Karpas-422 (cell line): Measurements from ENCODE around the gene ACVR1C. TPM values are rescaled to one million over a fixed set of nuclear protein-coding genes. Genes with fewer than 3 reads are reported as not detected.

Source experiments
- DNase-seq: peaks from one replicate; pipeline ENCODE4 v3.0.0-alpha.2; 2015
- H2AFZ ChIP-seq: fragments of 200-600 bp; sonication (generic); 2 replicates; pipeline ENCODE4 v1.6.1; 2014; ENCODE audit warnings: antibody characterized with exemption, low read length, mixed read lengths
- H3K27ac ChIP-seq: fragments of 200-600 bp; sonication (generic); 2 replicates; pipeline ENCODE4 v1.5.1; 2014; ENCODE audit warnings: mild to moderate bottlenecking, low read length, moderate library complexity
- H3K27me3 ChIP-seq: fragments of 200-600 bp; sonication (generic); 2 replicates; pipeline ENCODE4 v1.6.1; 2014; ENCODE audit warnings: low read length, mixed read lengths
- H3K36me3 ChIP-seq: fragments of 200-600 bp; sonication (generic); 2 replicates; pipeline ENCODE4 v1.6.1; 2014; ENCODE audit warnings: low read length, mixed read lengths; ENCODE audit not compliant: insufficient read depth
- H3K4me1 ChIP-seq: fragments of 200-600 bp; sonication (generic); 2 replicates; pipeline ENCODE4 v1.6.1; 2014; ENCODE audit warnings: mild to moderate bottlenecking, low read length, mixed read lengths
- H3K4me2 ChIP-seq: fragments of 200-600 bp; sonication (generic); 2 replicates; pipeline ENCODE4 v1.6.1; 2014; ENCODE audit warnings: low read length, low read depth, mild to moderate bottlenecking; ENCODE audit not compliant: poor library complexity, severe bottlenecking
- H3K4me3 ChIP-seq: fragments of 200-600 bp; sonication (generic); 2 replicates; pipeline ENCODE4 v1.5.1; 2014; ENCODE audit warnings: mild to moderate bottlenecking, antibody characterized with exemption, low read length, mixed read lengths
- H3K79me2 ChIP-seq: fragments of 200-600 bp; sonication (generic); 2 replicates; pipeline ENCODE4 v1.6.1; 2014; ENCODE audit warnings: mild to moderate bottlenecking, low read length, mixed read lengths
- H3K9ac ChIP-seq: fragments of 200-600 bp; sonication (generic); 2 replicates; pipeline ENCODE4 v1.6.0; 2014; ENCODE audit warnings: low read length
- H3K9me2 ChIP-seq: fragments of 200-600 bp; sonication (generic), shearing (Covaris generic); replicated peaks from 2 replicates; pipeline ENCODE4 v1.6.0; 2014; ENCODE audit warnings: mild to moderate bottlenecking, low read length, moderate library complexity; ENCODE audit not compliant: insufficient read depth
- H3K9me3 ChIP-seq: fragments of 300-700, 200-600 bp; sonication (generic); 2 replicates; pipeline ENCODE4 v1.6.1; 2014; ENCODE audit warnings: low read length, mixed read lengths
- H4K20me1 ChIP-seq: fragments of 200-600 bp; sonication (generic); 2 replicates; pipeline ENCODE4 v1.6.1; 2014; ENCODE audit warnings: mild to moderate bottlenecking, antibody characterized with exemption, low read length, low read depth; ENCODE audit not compliant: insufficient read depth
- total RNA-seq: library from RNA; depleted of rRNA; stranded (reverse); fragments of >200 nt; shearing (Covaris generic); gene quantifications from 2 replicates; pipeline ENCODE4 v1.2.3, GENCODE V29; 2014; ENCODE audit warnings: low replicate concordance

Gene ACVR1C
- total RNA-seq, 1 experiment from 2014 or later = not detected

DNA sequence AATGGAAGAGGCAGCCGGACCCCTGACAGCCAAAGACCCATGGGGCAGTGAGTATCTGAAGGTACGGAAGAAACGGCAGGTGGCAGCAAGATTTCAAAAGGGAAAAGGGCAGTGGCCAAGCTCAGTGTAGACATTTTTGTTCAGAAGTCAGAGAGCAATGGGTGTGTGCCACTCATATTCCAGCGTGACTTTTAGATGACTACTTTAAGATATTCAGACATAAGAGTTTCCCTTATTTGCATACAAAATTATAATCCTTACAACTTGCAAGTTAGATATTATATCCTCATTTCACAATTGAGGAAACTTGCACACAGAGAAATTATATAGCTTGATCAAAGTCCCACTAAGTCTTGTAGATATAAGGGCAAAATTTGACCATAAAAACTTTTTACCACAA lies 124.0 kb downstream of the ACVR1C start:
- Histone ChIP-seq H3K36me3 (no peaks in the 10 kb centered on the region), H4K20me1 (no peaks in the 10 kb centered on the region), H2AFZ (no peak overlapping the region), H3K4me1 (no peaks in the 10 kb centered on the region), H3K79me2 (no peaks in the 10 kb centered on the region), H3K27me3 (no peaks in the 10 kb centered on the region), H3K27ac (no peak overlapping the region), H3K9me3 (no peaks in the 10 kb centered on the region), H3K4me2 (no peak overlapping the region), H3K9me2 (no peaks in the 10 kb centered on the region), H3K4me3 (no peak overlapping the region), H3K9ac (no peak overlapping the region)
- DNase-seq = no peak

DNA sequence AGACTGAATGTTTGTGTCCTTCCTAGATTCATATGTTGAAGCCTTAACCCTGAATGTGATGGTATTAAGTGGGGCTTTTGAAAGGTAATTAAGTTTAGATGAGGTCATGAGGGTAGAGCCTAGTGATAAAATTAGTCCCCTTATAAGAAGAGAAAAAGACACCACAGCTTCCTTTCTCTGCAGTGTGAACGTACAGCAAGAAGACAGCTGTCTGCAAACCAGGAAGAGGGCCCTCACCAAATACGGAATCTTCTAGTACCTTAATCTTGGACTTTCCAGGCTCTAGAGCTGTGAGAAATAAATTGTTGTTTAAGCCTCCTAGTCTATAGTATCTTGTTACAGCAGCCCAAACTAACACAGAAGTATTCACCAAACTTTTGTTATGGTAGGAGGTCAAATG lies 127.6 kb downstream of the ACVR1C start:
- Histone ChIP-seq H4K20me1 (no peaks in the 10 kb centered on the region), H3K4me3 (no peak overlapping the region), H3K36me3 (no peaks in the 10 kb centered on the region), H3K9me3 (no peaks in the 10 kb centered on the region), H3K27ac (no peak overlapping the region), H2AFZ (no peak overlapping the region), H3K9ac (no peak overlapping the region), H3K79me2 (no peaks in the 10 kb centered on the region), H3K4me2 (no peak overlapping the region), H3K4me1 (no peaks in the 10 kb centered on the region), H3K9me2 (no peaks in the 10 kb centered on the region), H3K27me3 (no peaks in the 10 kb centered on the region)
- no peak for DNase-seq

DNA sequence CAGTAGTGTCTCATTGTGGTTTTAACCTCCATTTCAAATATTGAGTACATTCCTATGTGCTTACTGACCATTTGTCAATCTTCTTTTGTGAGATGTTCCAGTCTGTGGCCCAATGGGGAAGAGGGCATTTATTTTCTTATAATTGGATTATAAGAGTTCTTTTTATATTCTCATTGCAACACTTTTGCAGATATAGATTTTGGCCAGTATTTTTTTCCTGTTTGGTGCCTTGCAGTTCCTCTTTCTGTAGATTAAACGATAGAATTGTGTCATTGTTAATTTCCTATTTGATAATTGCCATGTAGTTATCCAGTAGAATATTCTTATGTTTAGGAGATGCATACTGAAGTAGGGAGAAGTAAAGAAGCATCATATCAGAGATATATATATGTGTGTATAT lies 128.3 kb downstream of the ACVR1C start:
- no peaks in the 10 kb centered on the region for H3K9me2 ChIP-seq
- no peaks in the 10 kb centered on the region for H3K27me3 ChIP-seq
- no peaks in the 10 kb centered on the region for H3K36me3 ChIP-seq
- H3K27ac ChIP-seq = no peak overlapping the region
- H3K9ac ChIP-seq = no peak overlapping the region
- H3K4me3 ChIP-seq = no peak overlapping the region
- DNase-seq = no peak
- no peaks in the 10 kb centered on the region for H3K9me3 ChIP-seq
- H3K79me2 ChIP-seq = no peaks in the 10 kb centered on the region
- no peak overlapping the region for H2AFZ ChIP-seq
- no peaks in the 10 kb centered on the region for H4K20me1 ChIP-seq
- no peak overlapping the region for H3K4me2 ChIP-seq
- H3K4me1 ChIP-seq = no peaks in the 10 kb centered on the region

DNA sequence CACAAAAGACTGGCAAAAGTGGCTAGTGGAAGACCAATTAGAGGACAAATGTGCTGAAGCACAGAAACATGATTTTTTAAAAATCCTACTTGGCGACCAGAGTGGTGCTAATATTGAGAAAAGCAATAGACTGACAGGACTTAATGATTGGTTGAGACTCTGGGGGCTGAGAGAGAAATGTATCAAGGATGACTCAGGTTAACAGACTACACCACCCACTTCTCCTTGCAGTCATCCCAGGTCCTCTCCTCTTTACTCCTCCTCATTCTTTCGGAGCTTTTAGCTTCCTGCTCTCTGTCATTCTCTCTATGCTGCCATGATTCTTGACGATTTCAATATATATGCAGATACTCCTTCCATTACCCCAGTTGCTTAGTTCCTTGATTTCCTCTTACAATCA lies 130.2 kb downstream of the ACVR1C start:
- Histone ChIP-seq H2AFZ (no peak overlapping the region), H3K27ac (no peak overlapping the region)

DNA sequence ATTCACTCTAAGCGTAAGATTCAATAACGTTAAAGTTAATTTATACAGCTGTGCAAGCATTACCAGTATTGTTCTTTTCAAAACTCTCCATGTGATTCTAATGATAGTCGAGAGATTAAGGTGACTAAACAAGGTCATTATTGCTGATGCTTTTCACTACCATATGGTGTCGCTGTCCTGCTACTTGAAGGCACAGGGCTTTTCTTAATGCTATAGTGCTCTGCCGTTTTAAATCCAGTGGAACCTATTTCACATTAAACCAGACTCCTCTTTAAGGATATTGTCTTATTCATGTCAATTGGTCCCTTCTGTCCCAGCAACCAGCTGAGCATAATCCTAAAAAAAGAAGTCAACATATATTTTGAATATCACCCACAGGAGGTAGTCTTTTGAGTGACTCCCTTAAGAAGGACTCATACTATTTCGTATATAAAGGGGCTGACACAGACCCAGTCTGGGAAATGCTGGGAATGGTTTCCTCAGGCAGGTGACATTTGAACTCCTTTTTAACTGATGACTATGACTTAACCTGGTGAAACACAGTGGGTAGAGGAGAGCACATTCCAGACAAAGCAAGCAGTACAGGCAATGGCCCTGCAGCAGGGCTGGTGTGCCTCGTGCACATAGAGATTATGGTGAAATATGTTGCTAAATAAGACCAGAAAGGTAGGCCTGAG lies 130.9 kb downstream of the ACVR1C start:
- Histone ChIP-seq H3K79me2 (no peaks in the 10 kb centered on the region), H3K36me3 (no peaks in the 10 kb centered on the region), H3K4me3 (no peak overlapping the region), H3K9me2 (no peaks in the 10 kb centered on the region), H3K9me3 (no peaks in the 10 kb centered on the region), H3K27me3 (no peaks in the 10 kb centered on the region), H3K27ac (no peak overlapping the region), H3K4me1 (no peaks in the 10 kb centered on the region), H4K20me1 (no peaks in the 10 kb centered on the region), H3K9ac (no peak overlapping the region), H2AFZ (no peak overlapping the region), H3K4me2 (no peak overlapping the region)
- peak; percentile 85 for DNase-seq

More for the DNA sequence above, 130.2 kb downstream of the ACVR1C start:
- Histone ChIP-seq H3K4me1 (no peaks in the 10 kb centered on the region), H3K9ac (no peak overlapping the region), H3K9me3 (no peaks in the 10 kb centered on the region), H3K27me3 (no peaks in the 10 kb centered on the region), H3K4me3 (no peak overlapping the region), H3K9me2 (no peaks in the 10 kb centered on the region), H3K79me2 (no peaks in the 10 kb centered on the region), H3K36me3 (no peaks in the 10 kb centered on the region), H3K4me2 (no peak overlapping the region), H4K20me1 (no peaks in the 10 kb centered on the region)
- DNase-seq = no peak

DNA sequence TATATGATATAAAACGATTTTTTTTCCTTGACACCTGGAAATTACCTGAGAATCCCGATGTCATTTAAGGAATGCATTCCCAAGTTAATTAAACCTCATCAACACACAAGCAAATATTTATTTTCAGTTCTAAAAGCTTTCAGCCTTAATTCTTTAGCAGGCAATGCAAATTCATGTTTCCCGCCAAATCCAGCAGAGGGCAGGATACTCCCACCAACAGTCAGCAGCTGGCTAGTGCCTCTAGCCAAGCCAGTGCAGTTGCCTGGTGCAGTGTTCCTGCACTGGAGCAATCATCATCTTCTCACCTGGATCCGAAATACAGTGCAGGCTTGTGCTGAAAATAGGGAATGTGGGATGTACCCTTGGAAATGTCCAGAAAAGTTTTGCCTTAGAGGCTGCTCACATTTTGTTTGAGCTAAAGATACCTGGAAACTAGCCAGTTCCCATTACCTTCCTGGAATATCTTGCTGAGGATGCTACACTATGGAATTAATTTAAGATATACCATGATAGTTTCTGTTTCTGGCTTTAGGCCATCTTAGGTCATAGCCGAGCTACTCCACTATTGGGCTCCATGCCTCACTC lies 136.4 kb downstream of the ACVR1C start:
- no peaks in the 10 kb centered on the region for H3K9me3 ChIP-seq
- no peak overlapping the region for H3K4me2 ChIP-seq
- no peaks in the 10 kb centered on the region for H3K27me3 ChIP-seq
- DNase-seq = peak; percentile 84
- H3K4me3 ChIP-seq = no peak overlapping the region
- no peaks in the 10 kb centered on the region for H4K20me1 ChIP-seq
- H3K79me2 ChIP-seq = no peaks in the 10 kb centered on the region
- no peak overlapping the region for H3K27ac ChIP-seq
- H3K9me2 ChIP-seq = no peaks in the 10 kb centered on the region
- no peak overlapping the region for H2AFZ ChIP-seq
- H3K4me1 ChIP-seq = no peaks in the 10 kb centered on the region
- no peak overlapping the region for H3K9ac ChIP-seq
- no peaks in the 10 kb centered on the region for H3K36me3 ChIP-seq

DNA sequence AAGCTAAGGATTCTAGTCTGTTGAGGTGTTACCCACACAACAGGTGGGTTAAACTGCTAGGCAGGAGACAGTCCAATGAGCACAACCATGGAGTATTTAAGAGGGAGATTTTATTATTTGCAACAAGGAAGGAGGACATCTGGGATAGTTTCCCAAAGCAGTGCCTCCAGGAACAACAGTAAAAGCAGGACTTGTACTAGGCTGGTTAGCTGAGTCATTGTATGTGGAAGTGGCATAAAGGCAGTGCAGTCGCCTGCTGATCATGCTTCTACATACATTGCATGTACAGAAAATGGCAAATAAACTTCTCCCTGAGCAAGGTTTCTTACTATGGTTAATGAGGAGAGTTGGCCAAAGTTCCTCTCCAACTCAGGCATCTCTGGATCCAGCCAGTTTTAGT lies 138.7 kb downstream of the ACVR1C start:
- Histone ChIP-seq H3K9me2 (no peaks in the 10 kb centered on the region), H3K4me3 (no peak overlapping the region), H3K27me3 (no peaks in the 10 kb centered on the region), H3K4me1 (peaks cover 9% of the 10 kb centered on the region), H3K36me3 (no peaks in the 10 kb centered on the region), H3K27ac (no peak overlapping the region), H2AFZ (no peak overlapping the region), H3K4me2 (no peak overlapping the region), H4K20me1 (no peaks in the 10 kb centered on the region), H3K9me3 (no peaks in the 10 kb centered on the region), H3K79me2 (no peaks in the 10 kb centered on the region), H3K9ac (no peak overlapping the region)
- DNase-seq = no peak

DNA sequence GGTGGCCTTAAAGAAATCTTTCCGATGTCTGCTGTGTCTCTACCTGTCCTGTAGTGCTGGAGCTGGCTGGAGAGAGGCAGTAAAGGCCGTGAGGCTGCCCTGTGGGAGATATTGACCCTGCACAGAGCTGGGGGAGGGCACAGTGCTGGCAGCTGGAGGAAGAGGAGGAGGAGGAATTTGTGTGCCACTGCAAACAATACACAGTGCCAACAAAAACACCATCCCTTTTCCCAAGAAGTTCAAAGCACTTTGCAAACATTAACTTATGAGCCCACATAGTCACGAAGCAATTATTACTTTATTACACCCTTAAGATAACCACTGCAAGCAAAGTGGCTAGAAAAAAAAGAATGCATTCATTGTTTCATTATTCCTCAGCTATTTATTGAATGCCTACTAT lies 139.8 kb downstream of the ACVR1C start:
- no peak overlapping the region for H2AFZ ChIP-seq

More for the DNA sequence above, 139.8 kb downstream of the ACVR1C start:
- Histone ChIP-seq H3K27ac (no peak overlapping the region), H3K9ac (no peak overlapping the region), H3K4me1 (peaks cover 9% of the 10 kb centered on the region), H3K9me2 (no peaks in the 10 kb centered on the region), H3K36me3 (no peaks in the 10 kb centered on the region), H4K20me1 (no peaks in the 10 kb centered on the region), H3K4me3 (no peak overlapping the region), H3K4me2 (no peak overlapping the region), H3K79me2 (no peaks in the 10 kb centered on the region), H3K9me3 (no peaks in the 10 kb centered on the region), H3K27me3 (no peaks in the 10 kb centered on the region)
- no peak for DNase-seq
